ENCODE results near the gene DUSP8. TPM values are rescaled to one million over a fixed set of nuclear protein-coding genes. Genes with fewer than 3 reads are reported as not detected.
A peak's percentile ranks its signal among the peaks of the same experiment; 100 is the strongest.
"Not testable (repeated sequence)": the region's sequence is repeated elsewhere in the genome, so short reads cannot be mapped to it uniquely, and the experiment has no call there.

The DUSP8 gene
- total and polyA plus RNA-seq, 8 donors: 6.4 to 23.5 (median 12.2) TPM

- intact Hi-C loops (cut with DNase I): no loop called here
- ATAC-seq (no peak), DNase-seq (no peak), FAIRE-seq (no peak)
- TF ChIP-seq CTCF (IDR thresholded peaks at IDR 0.05): no peak
- Histone ChIP-seq H3K4me3 (no peak overlapping the region), H3K9me3 (no peaks in the 10 kb centered on the region), H3K4me1 (peaks cover 4 to 8% (median 4%) of the 10 kb centered on the region in 3 donors), H3K27me3 (no peaks in the 10 kb centered on the region), H3K27ac (no peak overlapping the region), H3K36me3 (no peaks in the 10 kb centered on the region)
- 89 to 90% methylated on average over 11 of the region's 11 CpGs for WGBS, 2 donors
Observed at GRCh38 chr11:1510928-1511327, 61.1 kb downstream of the DUSP8 start.

GRCh38 chr11:1510351-1510750 is 61.7 kb downstream of the DUSP8 start:
- H3K27me3 ChIP-seq; H3K4me1 ChIP-seq; DNase-seq; FAIRE-seq; ATAC-seq; H3K9me3 ChIP-seq; H3K27ac ChIP-seq; H3K36me3 ChIP-seq; H3K4me3 ChIP-seq; intact Hi-C loops (cut with DNase I): not testable (repeated sequence)
- WGBS, 2 donors: 80 to 89% methylated on average over 13 to 15 of the region's 18 CpGs

GRCh38 chr11:1509626-1510255 is 62.3 kb downstream of the DUSP8 start:
- no peaks in the 10 kb centered on the region for H3K9me3 ChIP-seq
- no peaks in the 10 kb centered on the region for H3K36me3 ChIP-seq
- 84 to 89% methylated on average over 9 to 20 of the region's 20 CpGs for WGBS, 2 donors
- intact Hi-C loops (cut with DNase I): no loop called here
- H3K4me3 ChIP-seq: no peak overlapping the region
- FAIRE-seq (no peak), DNase-seq (no peak), ATAC-seq (no peak)
- H3K4me1 ChIP-seq: no peaks in the 10 kb centered on the region
- no peak for TF ChIP-seq CTCF (IDR thresholded peaks at IDR 0.05)
- H3K27me3 ChIP-seq: no peaks in the 10 kb centered on the region
- no peak overlapping the region for H3K27ac ChIP-seq

GRCh38 chr11:1508986-1509385 is 63.1 kb downstream of the DUSP8 start:
- no peak for DNase-seq
- no peak for ATAC-seq
- 90 to 94% methylated on average over 10 of the region's 10 CpGs for WGBS, 2 donors
- FAIRE-seq: no peak
- no peaks in the 10 kb centered on the region for H3K9me3 ChIP-seq
- no peak overlapping the region for H3K27ac ChIP-seq
- no peaks in the 10 kb centered on the region for H3K27me3 ChIP-seq
- no peak overlapping the region for H3K4me3 ChIP-seq
- intact Hi-C loops (cut with DNase I): no loop called here
- H3K4me1 ChIP-seq: peaks cover 0 to 2% (median 0%) of the 10 kb centered on the region in 3 donors
- H3K36me3 ChIP-seq: no peaks in the 10 kb centered on the region
- TF ChIP-seq CTCF (IDR thresholded peaks at IDR 0.05): no peak

GRCh38 chr11:1508491-1508891 is 63.6 kb downstream of the DUSP8 start:
- FAIRE-seq (no peak), ATAC-seq (no peak), DNase-seq (peak in 1 of 6 donors; percentile 51)
- H3K4me3 ChIP-seq: no peak overlapping the region
- no peaks in the 10 kb centered on the region for H3K27me3 ChIP-seq
- no peak overlapping the region for H3K27ac ChIP-seq
- TF ChIP-seq CTCF (IDR thresholded peaks at IDR 0.05): no peak
- WGBS, 2 donors: 77 to 87% methylated on average over 14 to 15 of the region's 15 CpGs
- intact Hi-C loops (cut with DNase I): no loop called here
- peaks cover 0 to 2% (median 0%) of the 10 kb centered on the region in 3 donors for H3K4me1 ChIP-seq
- H3K36me3 ChIP-seq: no peaks in the 10 kb centered on the region
- H3K9me3 ChIP-seq: no peaks in the 10 kb centered on the region
